GM21423 (cell line): ENCODE measurements around the gene HSBP1.

Experiments
- ATAC-seq: cut with Tn5 transposase; IDR thresholded peaks from one replicate; pipeline ENCODE4 v1.9.1; 2021; ENCODE audit warnings: mild to moderate bottlenecking, moderate library complexity; ENCODE audit not compliant: unreplicated experiment

The HSBP1 gene

GRCh38 chr16:83802554-83803205, 5.1 kb upstream of the HSBP1 start:
- no peak for ATAC-seq

DNA sequence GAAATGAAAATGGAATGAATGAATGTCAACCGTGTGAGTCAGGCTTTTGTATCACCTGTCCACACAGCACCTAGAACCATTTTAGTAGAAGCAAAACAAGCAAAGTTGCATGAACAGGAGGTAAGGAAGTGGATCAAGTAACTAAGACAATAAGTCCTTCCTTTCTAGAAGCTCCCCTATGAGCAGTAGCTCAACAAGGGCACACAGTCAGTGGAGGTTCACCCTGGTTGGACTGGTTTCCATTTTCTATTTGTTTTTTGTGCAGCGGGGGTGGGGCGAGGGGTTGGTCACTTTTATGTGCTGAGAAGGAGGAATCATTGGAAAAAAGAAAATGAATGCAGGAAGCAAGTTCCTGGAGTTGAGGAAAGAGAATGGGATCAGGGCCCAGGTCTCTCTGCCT, 4.0 kb upstream of the HSBP1 start:
- ATAC-seq, result no peak

GRCh38 chr16:83804366-83804765, 3.4 kb upstream of the HSBP1 start:
- ATAC-seq, result no peak

GRCh38 chr16:83806036-83806435, 1.7 kb upstream of the HSBP1 start:
- ATAC-seq, result no peak

- no peak for ATAC-seq
Measured at GRCh38 chr16:83806731-83807130, 1.0 kb upstream of the HSBP1 start.

DNA sequence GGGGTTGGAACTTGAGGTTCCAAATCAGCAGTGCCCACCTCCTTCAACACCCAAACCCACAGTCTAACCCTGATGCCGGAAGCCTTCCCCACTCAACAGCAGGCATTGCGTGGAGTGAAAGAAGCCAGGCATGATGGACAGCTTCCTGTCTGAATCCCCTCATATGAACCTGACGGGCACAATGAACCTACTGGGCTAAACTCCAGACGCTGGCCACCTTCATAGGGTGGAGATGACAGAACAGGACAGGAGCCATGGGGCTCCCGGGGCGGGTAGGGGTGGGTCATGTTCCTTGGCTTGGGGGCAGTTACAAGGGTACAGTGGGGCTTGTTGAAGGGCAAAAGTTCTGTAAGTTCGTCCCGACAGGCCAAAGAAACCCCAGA, 460 bp upstream of the HSBP1 start:
- ATAC-seq, result no peak

DNA sequence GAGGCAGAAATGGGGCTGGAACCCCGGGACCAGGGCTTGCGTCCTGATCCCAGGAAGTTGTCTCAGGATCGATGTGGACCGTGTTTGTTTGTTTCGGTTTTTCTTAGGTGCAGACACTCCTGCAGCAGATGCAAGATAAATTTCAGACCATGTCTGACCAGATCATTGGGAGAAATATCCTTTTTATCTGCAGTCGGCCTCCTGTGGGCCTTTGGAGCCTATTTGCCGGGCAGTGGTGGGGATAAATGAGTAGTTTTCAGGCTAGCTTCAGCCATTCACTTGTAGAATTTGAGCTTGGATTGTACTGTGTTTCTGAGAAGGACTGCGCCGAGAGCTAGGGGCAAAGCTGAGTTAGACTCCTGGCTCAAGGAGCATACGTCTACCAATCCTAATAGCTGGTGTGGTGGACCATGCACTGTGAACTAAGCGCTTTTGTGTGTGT, 816 bp downstream of the HSBP1 start:
- ATAC-seq, result no peak

GRCh38 chr16:83809092-83809491, 1.3 kb downstream of the HSBP1 start:
- ATAC-seq, result no peak

DNA sequence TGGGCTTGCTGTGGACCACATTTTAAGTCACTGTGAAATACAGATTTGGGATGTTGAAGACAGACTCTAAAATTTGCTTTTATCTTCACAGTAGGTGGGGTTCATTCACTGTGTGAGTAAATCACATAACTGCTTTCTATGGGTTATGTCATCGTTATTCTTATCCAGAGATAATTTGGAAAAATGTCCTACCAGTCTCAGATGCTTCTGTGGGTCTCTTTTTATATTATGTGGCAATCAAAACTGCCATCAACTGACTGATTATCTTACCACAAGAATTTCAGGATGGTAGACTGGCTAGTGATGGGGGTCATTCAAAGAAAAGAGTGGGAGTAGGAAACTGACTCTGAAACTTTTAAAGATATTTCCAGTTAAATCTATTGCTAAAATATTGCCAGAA, 3.1 kb downstream of the HSBP1 start:
- no peak for ATAC-seq

GRCh38 chr16:83813823-83814658, 6.3 kb downstream of the HSBP1 start:
- no peak for ATAC-seq

GRCh38 chr16:83814659-83814985, 6.8 kb downstream of the HSBP1 start:
- ATAC-seq, result no peak

- no peak for ATAC-seq
Measured at GRCh38 chr16:83817022-83817421, 9.2 kb downstream of the HSBP1 start.

GRCh38 chr16:83818276-83818675, 10.5 kb downstream of the HSBP1 start:
- no peak for ATAC-seq

GRCh38 chr16:83819361-83819760, 11.6 kb downstream of the HSBP1 start:
- ATAC-seq, result no peak

DNA sequence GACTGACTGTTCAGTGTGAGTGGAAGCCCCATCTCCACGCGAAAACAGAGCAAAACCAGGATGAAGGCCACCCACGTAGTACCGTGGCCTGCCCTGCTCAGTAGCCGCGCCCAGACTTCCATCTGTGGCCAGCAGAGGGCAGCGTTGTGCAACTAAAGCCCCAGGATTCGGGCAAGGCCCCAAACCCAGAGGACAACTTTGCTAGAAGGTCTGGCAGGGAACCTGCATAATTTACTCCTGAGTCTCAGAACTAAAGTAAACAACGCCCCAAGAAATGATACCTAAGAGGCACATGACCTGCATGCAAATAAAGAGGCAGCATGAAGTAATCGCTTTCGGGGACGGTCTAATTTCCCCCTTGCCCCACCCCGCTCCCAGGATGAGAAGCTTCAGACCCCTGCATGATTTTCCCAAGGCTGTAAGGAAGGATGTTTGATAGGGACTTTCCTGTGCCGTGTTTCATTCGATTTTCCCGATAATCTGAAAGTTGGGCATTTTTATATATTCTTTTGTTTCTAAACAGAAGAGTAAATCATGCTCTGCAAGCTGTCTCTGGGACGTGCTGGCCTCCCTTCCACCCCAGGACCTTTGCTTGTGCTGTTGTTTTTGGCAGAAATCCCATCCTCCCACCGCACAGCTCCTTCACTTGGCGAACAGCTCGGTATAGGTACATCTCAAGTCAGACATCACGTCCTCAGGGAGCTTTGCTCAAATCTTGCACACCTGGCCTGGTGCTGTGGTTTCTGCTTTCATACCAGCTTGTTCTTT, 18.6 kb downstream of the HSBP1 start:
- peak; percentile 86 for ATAC-seq

DNA sequence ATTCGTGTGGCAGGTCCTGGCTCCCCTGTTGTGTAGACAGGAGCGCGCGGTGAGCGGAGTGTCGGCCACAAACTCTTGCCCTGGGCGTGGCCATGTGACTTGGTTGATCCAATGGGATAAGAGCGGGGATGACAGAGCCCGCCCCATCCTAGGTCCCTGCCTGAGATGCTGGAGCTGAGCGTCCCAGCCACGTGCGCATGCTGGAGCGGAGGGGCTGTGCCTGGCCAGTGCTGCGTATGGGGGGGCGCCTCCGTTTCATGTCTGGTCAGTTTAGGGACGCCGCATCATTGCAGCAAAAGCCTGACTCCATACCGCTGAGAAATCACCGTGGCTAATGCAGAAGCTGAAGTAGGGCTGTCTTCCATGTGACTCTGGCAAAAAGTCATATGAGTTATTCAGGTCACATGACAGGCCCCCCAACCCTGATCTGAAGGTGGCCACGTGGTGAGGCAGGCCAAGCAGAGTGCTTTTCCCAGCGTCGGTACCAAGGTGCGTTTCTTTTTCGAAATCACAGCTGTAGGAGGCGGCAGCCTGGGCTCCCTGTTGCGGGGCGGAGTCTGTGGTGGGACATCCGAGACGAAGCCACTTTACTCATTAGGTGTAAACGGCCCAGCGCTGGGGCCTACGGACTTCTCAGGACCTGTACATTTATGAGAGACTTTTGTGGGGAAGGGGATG, 22.5 kb downstream of the HSBP1 start:
- no peak for ATAC-seq

DNA sequence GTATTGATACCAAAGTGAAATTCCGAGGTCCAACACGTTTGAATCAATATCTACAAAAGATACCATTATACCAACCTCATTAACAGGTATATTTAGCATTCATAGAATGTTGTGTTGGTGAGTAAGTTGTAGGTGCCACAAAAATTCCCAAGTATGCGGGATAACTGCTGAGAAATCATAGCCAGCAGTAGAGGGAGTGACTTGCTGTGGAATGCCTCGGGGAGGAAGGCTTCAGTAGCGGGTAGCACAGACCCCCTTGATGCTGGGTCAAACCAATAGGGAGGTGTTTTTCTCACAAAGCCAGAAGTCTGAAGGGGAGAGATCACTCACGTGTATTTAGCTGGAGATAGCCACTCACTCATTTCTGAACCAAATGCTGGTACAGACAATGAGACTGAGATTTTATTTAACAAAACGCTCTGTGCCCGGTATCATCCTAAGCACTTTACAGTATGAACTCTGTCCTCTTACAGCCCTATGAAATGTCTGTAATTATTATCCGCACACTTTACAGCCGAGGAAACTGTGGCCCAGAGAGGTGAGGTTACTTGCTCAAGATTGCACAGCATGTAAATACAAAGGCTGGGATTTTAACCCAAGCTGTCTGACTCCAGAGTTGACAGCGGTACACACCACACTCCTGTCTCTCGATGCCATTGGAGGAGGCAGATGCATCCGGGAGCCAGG, 23.1 kb downstream of the HSBP1 start:
- no peak for ATAC-seq

DNA sequence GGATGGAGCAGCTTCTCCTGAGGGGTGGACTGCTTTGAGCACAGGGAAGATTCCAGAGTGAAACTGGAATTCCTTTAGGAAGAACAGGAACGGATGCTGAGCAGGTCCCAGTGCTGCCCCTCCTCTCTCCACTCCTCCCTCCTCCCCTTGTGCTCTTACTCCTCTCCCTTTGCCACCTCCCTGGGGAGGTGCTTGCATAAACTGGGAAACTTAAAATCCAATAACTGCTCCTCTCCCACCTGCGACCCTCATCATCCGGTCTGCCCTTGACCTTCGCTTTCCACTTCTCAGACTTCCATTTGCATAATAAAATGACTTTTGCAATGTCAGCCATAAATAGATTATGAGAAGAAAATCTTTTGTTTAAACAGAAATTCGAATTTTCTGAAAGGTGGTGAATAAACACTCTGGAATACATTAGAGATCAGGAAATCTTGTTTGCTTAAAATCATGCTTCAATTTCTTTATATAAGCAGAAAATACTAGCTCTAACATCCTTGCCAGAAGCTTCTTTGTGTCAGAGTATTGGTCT, 23.7 kb downstream of the HSBP1 start:
- no peak for ATAC-seq

DNA sequence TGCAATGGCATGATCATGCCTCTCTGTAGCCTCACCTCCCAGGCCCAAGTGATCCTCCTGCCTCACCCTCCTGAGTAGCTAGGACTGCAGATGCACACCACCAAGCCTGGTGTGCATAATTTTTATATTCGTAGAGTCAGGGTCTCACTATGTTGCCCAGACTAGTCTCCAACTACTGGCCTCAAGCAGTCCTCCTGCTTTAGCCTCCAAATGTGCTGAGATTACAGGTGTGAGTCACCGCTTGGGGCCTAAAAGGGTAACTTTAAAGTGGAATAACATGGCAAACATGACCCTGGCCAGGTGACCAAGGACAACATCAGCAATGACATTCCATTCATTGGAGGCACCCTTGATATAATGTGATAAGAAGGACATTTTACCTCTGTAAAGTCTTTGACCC, 26.1 kb downstream of the HSBP1 start:
- ATAC-seq, result no peak
